Astrocyte (in vitro differentiated cells and primary cell): ENCODE data around the gene FREY1.

ENCODE experiments used
- CTCF ChIP-seq: IDR thresholded peaks from 2 replicates; pipeline ENCODE4 v1.5.1; 2011; ENCODE audit warnings: low read depth, mild to moderate bottlenecking, inconsistent platforms, low read length, moderate library complexity; ENCODE audit not compliant: insufficient read depth
- EZH2 ChIP-seq: IDR thresholded peaks from 2 replicates; pipeline ENCODE4 v1.6.1; 2012; ENCODE audit warnings: mild to moderate bottlenecking, low read length, inconsistent platforms; ENCODE audit not compliant: insufficient read depth

GRCh38 chr11:45896422-45896984 is 10.6 kb downstream of the FREY1 start:
- no peak for TF ChIP-seq CTCF
- no peak for TF ChIP-seq EZH2
